Mesothelial cell of epicardium (in vitro differentiated cells): ENCODE data around the gene ILF3. TPM values are rescaled to one million over a fixed set of nuclear protein-coding genes. Genes with fewer than 3 reads are reported as not detected.
A peak's percentile ranks its signal among the peaks of the same experiment; 100 is the strongest.

ENCODE experiments used
- DNase-seq, 2 experiments: peaks; one replicate each; pipeline ENCODE4 v3.0.0; 2021; ENCODE audit warnings: low spot score in 2 of 2; ENCODE audit not compliant: unreplicated experiment in 2 of 2
- H3K27ac Mint-ChIP-seq: 2 replicates; pipeline ENCODE4 v1.8.0; 2021; ENCODE audit warnings: mixed read lengths
- H3K27me3 Mint-ChIP-seq: 2 replicates; pipeline ENCODE4 v1.8.0; 2021; ENCODE audit warnings: low read depth, mixed read lengths
- H3K36me3 Mint-ChIP-seq: 2 replicates; pipeline ENCODE4 v1.8.0; 2021; ENCODE audit warnings: mixed read lengths
- H3K4me1 Mint-ChIP-seq: 2 replicates; pipeline ENCODE4 v1.8.0; 2021; ENCODE audit warnings: mixed read lengths
- H3K4me3 Mint-ChIP-seq: 2 replicates; pipeline ENCODE4 v1.8.0; 2021; ENCODE audit warnings: mild to moderate bottlenecking, moderate library complexity, mixed read lengths
- H3K9me3 Mint-ChIP-seq: 2 replicates; pipeline ENCODE4 v1.8.0; 2021; ENCODE audit warnings: mixed read lengths
- CTCF ChIP-seq: fragments of 200-600 bp; sonication (generic); IDR thresholded peaks from one replicate; pipeline ENCODE4 v1.5.0; 2021; ENCODE audit warnings: antibody characterized with exemption; ENCODE audit not compliant: unreplicated experiment
- total RNA-seq: library from RNA; stranded (reverse); gene quantifications from 3 replicates; pipeline ENCODE4 v1.2.1, GENCODE V29; 2021

ILF3 gene
- total RNA-seq, 1 donor from 2014 or later = 617 TPM

- peaks cover 34% of the 10 kb centered on the region for H3K4me1 Mint-ChIP-seq
- DNase-seq = no peak
- H3K27me3 Mint-ChIP-seq = no peaks in the 10 kb centered on the region
- no peak overlapping the region for H3K4me3 Mint-ChIP-seq
- TF ChIP-seq CTCF = no peak
- peaks cover 20% of the 10 kb centered on the region for H3K36me3 Mint-ChIP-seq
- H3K27ac Mint-ChIP-seq = peak overlapping the region; percentile 97
- no peaks in the 10 kb centered on the region for H3K9me3 Mint-ChIP-seq
Observed at GRCh38 chr19:10642473-10643171, 11.5 kb upstream of the ILF3 start.

GRCh38 chr19:10643172-10643967, 10.8 kb upstream of the ILF3 start:
- peak overlapping the region; percentile 9 for H3K4me3 Mint-ChIP-seq
- peaks cover 34% of the 10 kb centered on the region for H3K4me1 Mint-ChIP-seq
- TF ChIP-seq CTCF = no peak
- peak overlapping the region; percentile 97 for H3K27ac Mint-ChIP-seq
- no peak for DNase-seq
- no peaks in the 10 kb centered on the region for H3K27me3 Mint-ChIP-seq
- H3K36me3 Mint-ChIP-seq = peaks cover 13% of the 10 kb centered on the region
- H3K9me3 Mint-ChIP-seq = no peaks in the 10 kb centered on the region

GRCh38 chr19:10643968-10644259, 10.2 kb upstream of the ILF3 start:
- H3K4me3 Mint-ChIP-seq = peak overlapping the region; percentile 8
- peak overlapping the region; percentile 97 for H3K27ac Mint-ChIP-seq
- H3K4me1 Mint-ChIP-seq = peaks cover 34% of the 10 kb centered on the region
- no peaks in the 10 kb centered on the region for H3K27me3 Mint-ChIP-seq
- TF ChIP-seq CTCF = no peak
- peak in 1 of 2 experiments; percentile 47 for DNase-seq
- H3K36me3 Mint-ChIP-seq = peaks cover 13% of the 10 kb centered on the region
- H3K9me3 Mint-ChIP-seq = no peaks in the 10 kb centered on the region

GRCh38 chr19:10644260-10645007, 9.7 kb upstream of the ILF3 start:
- Mint-ChIP-seq H3K4me3 (peak overlapping the region; percentile 8), H3K9me3 (no peaks in the 10 kb centered on the region), H3K27ac (peak overlapping the region; percentile 97), H3K4me1 (peaks cover 34% of the 10 kb centered on the region), H3K27me3 (no peaks in the 10 kb centered on the region), H3K36me3 (peaks cover 9% of the 10 kb centered on the region)
- peak; percentile 71 for TF ChIP-seq CTCF
- peak; percentile 68 to 92 for DNase-seq

GRCh38 chr19:10646456-10647159, 7.5 kb upstream of the ILF3 start:
- H3K9me3 Mint-ChIP-seq = no peaks in the 10 kb centered on the region
- H3K36me3 Mint-ChIP-seq = peaks cover 5% of the 10 kb centered on the region
- peaks cover 34% of the 10 kb centered on the region for H3K4me1 Mint-ChIP-seq
- no peak for TF ChIP-seq CTCF
- H3K27me3 Mint-ChIP-seq = no peaks in the 10 kb centered on the region
- DNase-seq = no peak
- no peak overlapping the region for H3K27ac Mint-ChIP-seq
- no peak overlapping the region for H3K4me3 Mint-ChIP-seq
